ENCODE data around the gene GLRA2. TPM values are rescaled to one million over a fixed set of nuclear protein-coding genes. Genes with fewer than 3 reads are reported as not detected.

GLRA2 gene
- total RNA-seq, 1 donor from 2014 or later, result not detected

DNA sequence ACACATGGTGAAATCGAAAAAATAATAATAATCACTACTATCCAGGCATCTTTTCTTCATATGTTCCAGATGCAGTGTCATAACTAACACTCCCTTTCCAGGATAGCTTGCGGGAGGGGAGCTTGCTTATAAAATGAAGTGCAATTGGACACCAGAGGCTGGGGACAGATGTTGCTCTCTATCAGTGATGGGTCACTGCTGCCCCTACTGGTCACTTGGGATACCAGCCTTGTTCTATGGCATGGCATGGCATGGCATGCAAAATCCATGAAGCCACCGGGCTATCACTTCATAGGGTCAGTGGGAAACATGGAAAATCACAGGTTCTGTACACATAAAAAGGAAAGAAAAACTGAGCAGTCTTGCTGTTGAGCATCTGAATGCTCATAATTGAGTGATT is 168.1 kb downstream of the GLRA2 start:
- DNase-seq (ENCODE audit: low spot score), result no peak
- ATAC-seq, result peak; percentile 44

DNA sequence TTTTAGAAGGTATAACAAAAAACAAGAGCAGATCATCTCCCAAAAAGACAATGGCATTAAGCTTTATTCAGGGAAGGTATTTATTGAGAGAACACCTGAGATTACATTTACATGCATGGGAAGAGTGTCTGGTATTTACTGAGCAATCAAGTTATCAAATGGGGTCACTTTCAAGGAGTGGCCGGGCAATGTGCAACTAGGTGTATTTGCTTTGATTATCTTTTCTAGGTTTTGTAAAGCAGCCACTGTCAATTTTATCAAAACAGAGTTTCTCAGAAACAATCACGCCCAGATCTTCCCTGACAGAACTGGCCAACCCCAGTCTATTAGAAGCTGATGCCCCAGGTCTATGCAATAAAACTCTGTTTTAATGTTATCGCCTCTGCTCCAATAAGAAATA is 169.5 kb downstream of the GLRA2 start:
- no peak for DNase-seq (ENCODE audit: low spot score)

GRCh38 chrX:14700982-14701381 is 171.6 kb downstream of the GLRA2 start:
- DNase-seq (ENCODE audit: low spot score) (no peak), ATAC-seq (no peak)

More for the DNA sequence above, 169.5 kb downstream of the GLRA2 start:
- ATAC-seq, result no peak

- no peak for DNase-seq (ENCODE audit: low spot score)
- ATAC-seq, result no peak
Measured at GRCh38 chrX:14702145-14702544, 172.8 kb downstream of the GLRA2 start.

GRCh38 chrX:14712096-14712495 is 182.8 kb downstream of the GLRA2 start:
- DNase-seq (ENCODE audit: low spot score) (no peak), ATAC-seq (no peak)

DNA sequence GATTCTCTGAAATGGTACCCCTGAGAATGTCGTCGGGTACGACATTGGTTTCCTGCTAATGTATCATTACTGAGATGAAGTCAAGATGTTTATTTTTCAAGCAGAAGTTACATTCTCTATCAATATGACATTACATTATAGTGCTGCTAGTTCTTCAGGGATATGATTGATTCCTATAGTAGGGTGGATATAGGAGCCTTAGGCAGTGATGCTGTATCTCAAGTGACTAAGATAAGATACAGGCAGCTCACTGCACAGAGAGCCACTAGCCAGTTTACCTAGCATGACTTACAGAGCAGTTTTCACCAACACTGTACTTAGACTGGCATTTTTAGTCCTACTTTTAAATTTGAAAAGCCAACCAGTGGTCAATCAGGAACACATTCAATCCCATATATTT is 188.6 kb downstream of the GLRA2 start:
- ATAC-seq (no peak), DNase-seq (ENCODE audit: low spot score) (no peak)

- DNase-seq (ENCODE audit: low spot score), result no peak
- ATAC-seq, result no peak
Measured at GRCh38 chrX:14718403-14718802, 189.1 kb downstream of the GLRA2 start.

- no peak for DNase-seq (ENCODE audit: low spot score)
Measured at GRCh38 chrX:14729058-14729457, 199.7 kb downstream of the GLRA2 start.

DNA sequence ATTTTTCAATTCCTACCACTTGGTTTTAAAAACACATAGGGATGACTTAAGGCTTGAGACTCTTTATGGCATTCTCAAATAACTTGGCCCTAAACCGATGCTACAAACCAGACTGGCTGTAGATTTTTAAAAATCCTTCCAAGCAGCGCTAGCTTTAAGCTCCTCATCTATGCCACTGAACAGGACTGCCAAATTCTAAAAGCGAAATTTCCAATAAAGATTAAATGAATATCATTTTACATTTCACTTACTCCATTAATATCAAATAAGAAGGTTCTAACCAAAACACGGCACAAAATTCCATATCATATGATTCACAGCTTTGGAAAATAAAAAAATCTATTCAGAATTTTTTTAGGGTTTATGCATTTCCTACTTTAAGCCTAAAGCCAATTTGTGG is 209.3 kb downstream of the GLRA2 start:
- ATAC-seq (no peak), DNase-seq (ENCODE audit: low spot score) (no peak)

More at GRCh38 chrX:14729058-14729457, 199.7 kb downstream of the GLRA2 start:
- no peak for ATAC-seq

DNA sequence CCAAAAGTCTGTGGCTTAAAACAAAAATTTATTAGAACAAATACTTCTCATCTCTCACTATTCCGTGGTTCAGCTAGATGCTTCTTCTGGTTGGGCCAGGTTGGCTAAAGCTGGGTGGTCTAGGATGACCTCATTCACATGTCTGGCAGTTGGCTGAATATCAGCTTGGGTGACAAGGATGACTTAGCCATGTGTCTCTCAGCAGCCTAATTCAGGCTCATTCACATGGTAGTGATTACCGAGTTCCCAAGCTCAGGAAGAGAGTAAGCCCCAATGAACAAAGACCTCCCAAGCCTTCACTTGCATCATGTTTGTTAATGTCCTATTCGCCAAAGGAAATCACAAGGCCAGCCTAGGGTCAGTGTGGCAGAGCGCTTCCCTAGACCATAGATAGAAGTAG is 224.1 kb downstream of the GLRA2 start:
- no peak for DNase-seq (ENCODE audit: low spot score)
- ATAC-seq, result no peak

GRCh38 chrX:14758029-14758491 is 228.7 kb downstream of the GLRA2 start:
- ATAC-seq (no peak), DNase-seq (ENCODE audit: low spot score) (no peak)

DNA sequence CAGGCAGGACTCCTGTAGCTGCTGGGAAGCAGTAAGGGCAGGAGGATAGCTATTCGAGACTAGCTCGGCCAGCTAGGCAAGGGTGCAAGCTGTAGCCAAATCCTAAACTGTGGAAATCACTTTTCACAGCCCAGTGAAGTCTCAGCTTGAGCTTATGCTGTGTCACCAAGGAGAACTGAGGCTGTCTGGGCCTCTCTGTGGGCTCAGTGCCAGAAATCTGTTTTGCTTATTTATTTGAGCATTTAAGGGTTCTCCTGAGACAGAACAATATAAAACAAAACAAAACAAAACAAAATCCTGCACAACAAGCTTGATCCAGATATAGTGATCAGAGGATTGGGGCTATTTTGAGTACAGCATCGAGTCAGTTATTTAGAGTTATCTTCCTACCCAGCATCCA is 246.1 kb downstream of the GLRA2 start:
- ATAC-seq, result no peak
- no peak for DNase-seq (ENCODE audit: low spot score)

- DNase-seq (ENCODE audit: low spot score) (no peak), ATAC-seq (no peak)
Measured at GRCh38 chrX:14776901-14777300, 247.6 kb downstream of the GLRA2 start.

GRCh38 chrX:14777525-14777924 is 248.2 kb downstream of the GLRA2 start:
- no peak for DNase-seq (ENCODE audit: low spot score)

DNA sequence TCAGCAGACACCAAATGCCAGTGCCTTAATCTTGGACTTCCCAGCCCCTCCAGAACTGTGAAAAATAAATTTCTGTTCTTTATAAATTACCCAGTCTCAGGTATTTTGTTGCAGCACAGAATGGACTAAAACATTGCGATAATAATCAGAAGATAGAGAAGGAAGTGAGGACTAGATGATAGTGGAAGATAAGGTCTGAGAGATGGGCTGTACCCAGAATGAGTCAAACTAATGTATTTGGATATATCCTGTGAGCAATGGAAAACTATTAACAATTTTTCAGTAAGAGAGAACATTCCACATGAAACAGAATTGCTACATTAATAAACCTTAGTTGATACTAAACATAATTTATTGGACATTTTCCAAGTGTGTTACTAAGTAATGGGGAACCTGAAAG is 250.2 kb downstream of the GLRA2 start:
- DNase-seq (ENCODE audit: low spot score), result no peak
- no peak for ATAC-seq

More at GRCh38 chrX:14777525-14777924, 248.2 kb downstream of the GLRA2 start:
- ATAC-seq, result no peak

Data from left lobe of liver (tissue), 2 donors.